Neural cell (in vitro differentiated cells): ENCODE results near the gene P2RX4. TPM values are rescaled to one million over a fixed set of nuclear protein-coding genes. Genes with fewer than 3 reads are reported as not detected.
"Not testable (repeated sequence)": the region's sequence is repeated elsewhere in the genome, so short reads cannot be mapped to it uniquely, and the experiment has no call there.

Source experiments
- H2AFZ ChIP-seq: fragments of 200-600, 300-800 bp; sonication (generic), shearing (Covaris generic); 2 replicates; pipeline ENCODE4 v1.6.0; 2014; ENCODE audit warnings: low read depth, mild to moderate bottlenecking, antibody characterized with exemption, low read length, moderate library complexity
- H3F3A ChIP-seq: fragments of 200-600 bp; shearing (Covaris generic); 2 replicates; pipeline ENCODE4 v1.6.1; 2016; ENCODE audit warnings: mild to moderate bottlenecking, moderate library complexity, mixed read lengths, antibody characterized with exemption, low read length; ENCODE audit not compliant: insufficient read depth, poor library complexity, severe bottlenecking
- H3K27ac ChIP-seq: fragments of 200-600, 300-800 bp; sonication (generic), shearing (Covaris generic); 2 replicates; pipeline ENCODE4 v1.5.1; 2014; ENCODE audit warnings: mild to moderate bottlenecking, low read length, moderate library complexity
- H3K27me3 ChIP-seq: fragments of 300-800, 200-600 bp; sonication (generic), shearing (Covaris generic); 2 replicates; pipeline ENCODE4 v1.6.0; 2014; ENCODE audit warnings: mild to moderate bottlenecking, low read depth, low read length, moderate library complexity; ENCODE audit not compliant: insufficient read depth
- H3K36me3 ChIP-seq: fragments of 300-800, 200-600 bp; sonication (generic), shearing (Covaris generic); 2 replicates; pipeline ENCODE4 v1.5.1; 2014; ENCODE audit warnings: mild to moderate bottlenecking, antibody characterized with exemption, low read length, moderate library complexity; ENCODE audit not compliant: insufficient read depth
- H3K4me2 ChIP-seq: fragments of 300-800, 200-600 bp; sonication (generic), shearing (Covaris generic); 2 replicates; pipeline ENCODE4 v1.6.0; 2014; ENCODE audit warnings: mild to moderate bottlenecking, low read length
- H3K4me3 ChIP-seq: fragments of 300-800, 200-600 bp; sonication (generic), shearing (Covaris generic); 2 replicates; pipeline ENCODE4 v1.5.1; 2014; ENCODE audit warnings: mild to moderate bottlenecking, low read length, moderate library complexity
- H3K79me2 ChIP-seq: fragments of 200-600 bp; shearing (Covaris generic); replicated peaks from 2 replicates; pipeline ENCODE4 v1.6.0; 2014; ENCODE audit warnings: mild to moderate bottlenecking, low read length, moderate library complexity; ENCODE audit not compliant: insufficient read depth
- H3K9ac ChIP-seq: fragments of 300-800, 200-600 bp; sonication (generic), shearing (Covaris generic); 2 replicates; pipeline ENCODE4 v1.6.1; 2016; ENCODE audit warnings: mild to moderate bottlenecking, low read length, mixed read lengths
- H3K9me2 ChIP-seq: fragments of 200-600 bp; shearing (Covaris generic); 2 replicates; pipeline ENCODE4 v1.6.1; 2016; ENCODE audit warnings: mild to moderate bottlenecking, low read length, mixed read lengths; ENCODE audit not compliant: insufficient read depth
- H3K9me3 ChIP-seq: fragments of 200-600, 300-800 bp; sonication (generic), shearing (Covaris generic); 2 replicates; pipeline ENCODE4 v1.6.1; 2016; ENCODE audit warnings: mild to moderate bottlenecking, mixed run types, low read length, moderate library complexity, mixed read lengths
- H4K20me1 ChIP-seq: fragments of 200-600 bp; shearing (Covaris generic); 2 replicates; pipeline ENCODE4 v1.6.1; 2016; ENCODE audit warnings: mild to moderate bottlenecking, mixed run types; ENCODE audit not compliant: insufficient read depth
- CTCF ChIP-seq: fragments of 450-650 bp; IDR thresholded peaks from 2 replicates; pipeline ENCODE4 v1.5.1; 2014; ENCODE audit warnings: antibody characterized with exemption, mild to moderate bottlenecking, moderate library complexity; ENCODE audit not compliant: poor library complexity, severe bottlenecking
- EP300 ChIP-seq: fragments of 450-650 bp; conservative IDR thresholded peaks from 2 replicates; pipeline ENCODE4 v1.6.1; 2014; ENCODE audit warnings: antibody characterized with exemption, mild to moderate bottlenecking, moderate library complexity; ENCODE audit not compliant: poor library complexity, severe bottlenecking
- EZH2 ChIP-seq: fragments of 200-600, 300-800 bp; shearing (Covaris generic), sonication (generic); IDR thresholded peaks from 2 replicates; pipeline ENCODE4 v1.6.1; 2014; ENCODE audit warnings: antibody characterized with exemption, low read length, borderline replicate concordance, mild to moderate bottlenecking; ENCODE audit not compliant: insufficient read depth, poor library complexity, severe bottlenecking
- MXI1 ChIP-seq: fragments of 450-650 bp; conservative IDR thresholded peaks from 2 replicates; pipeline ENCODE4 v1.6.1; 2014; ENCODE audit warnings: antibody characterized with exemption, mild to moderate bottlenecking; ENCODE audit not compliant: poor library complexity, severe bottlenecking
- POLR2AphosphoS5 ChIP-seq: IDR thresholded peaks from 2 replicates; pipeline ENCODE4 v1.6.1; 2012
- RAD21 ChIP-seq: fragments of 450-650 bp; conservative IDR thresholded peaks from 2 replicates; pipeline ENCODE4 v1.6.1; 2014; ENCODE audit warnings: antibody characterized with exemption, mild to moderate bottlenecking, moderate library complexity
- REST ChIP-seq: IDR thresholded peaks from 2 replicates; pipeline ENCODE4 v1.6.1; 2012; ENCODE audit warnings: borderline replicate concordance
- SMC3 ChIP-seq: fragments of 450-650 bp; conservative IDR thresholded peaks from 2 replicates; pipeline ENCODE4 v1.6.1; 2014; ENCODE audit warnings: antibody characterized with exemption, mild to moderate bottlenecking, moderate library complexity; ENCODE audit not compliant: poor library complexity
- TAF1 ChIP-seq: IDR thresholded peaks from 2 replicates; pipeline ENCODE4 v1.6.1; 2012; ENCODE audit warnings: low read depth
- polyA plus RNA-seq: library from polyadenylated mRNA; depleted of rRNA; stranded (reverse); fragments of >200 nt; gene quantifications from 2 replicates; pipeline ENCODE4 v1.2.3, GENCODE V29; 2014

The P2RX4 gene
- polyA plus RNA-seq, 1 donor from 2014 or later = 5.8 TPM

GRCh38 chr12:121226399-121226798 lies 16.5 kb downstream of the P2RX4 start:
- H2AFZ ChIP-seq = no peak overlapping the region
- no peaks in the 10 kb centered on the region for H3K9me2 ChIP-seq
- H3K9me3 ChIP-seq = no peaks in the 10 kb centered on the region
- H3K79me2 ChIP-seq = no peaks in the 10 kb centered on the region
- no peak overlapping the region for H3K9ac ChIP-seq
- no peak overlapping the region for H3K4me3 ChIP-seq
- no peak overlapping the region for H3K4me2 ChIP-seq
- TF ChIP-seq TAF1 (no peak), RAD21 (no peak), EZH2 (no peak), EP300 (no peak), REST (no peak), POLR2AphosphoS5 (no peak), SMC3 (no peak), CTCF (no peak), MXI1 (no peak)
- no peaks in the 10 kb centered on the region for H3K27me3 ChIP-seq
- H3K36me3 ChIP-seq = no peaks in the 10 kb centered on the region
- H4K20me1 ChIP-seq = no peaks in the 10 kb centered on the region
- H3F3A ChIP-seq = no peaks in the 10 kb centered on the region
- H3K27ac ChIP-seq = no peak overlapping the region

GRCh38 chr12:121226871-121227270 lies 16.9 kb downstream of the P2RX4 start:
- not testable (repeated sequence) for H3K79me2 ChIP-seq, H3K36me3 ChIP-seq, H2AFZ ChIP-seq, H3K9ac ChIP-seq, H3K9me3 ChIP-seq, H3K9me2 ChIP-seq, H3F3A ChIP-seq, H3K4me3 ChIP-seq, H3K27me3 ChIP-seq, H3K27ac ChIP-seq, H4K20me1 ChIP-seq, H3K4me2 ChIP-seq

GRCh38 chr12:121227294-121227693 lies 17.4 kb downstream of the P2RX4 start:
- H3K79me2 ChIP-seq = no peaks in the 10 kb centered on the region
- TF ChIP-seq EZH2 (no peak), RAD21 (no peak), REST (no peak), TAF1 (no peak), EP300 (no peak), POLR2AphosphoS5 (no peak), CTCF (no peak)
- H3K4me3 ChIP-seq = no peak overlapping the region
- no peak overlapping the region for H2AFZ ChIP-seq
- no peaks in the 10 kb centered on the region for H3F3A ChIP-seq
- H3K9me3 ChIP-seq = no peaks in the 10 kb centered on the region
- no peak overlapping the region for H3K9ac ChIP-seq
- H4K20me1 ChIP-seq = no peaks in the 10 kb centered on the region
- no peak overlapping the region for H3K4me2 ChIP-seq
- H3K9me2 ChIP-seq = no peaks in the 10 kb centered on the region
- no peaks in the 10 kb centered on the region for H3K36me3 ChIP-seq
- H3K27me3 ChIP-seq = no peaks in the 10 kb centered on the region
- H3K27ac ChIP-seq = no peak overlapping the region
